Midbrain (tissue), 1 donor: ENCODE measurements around the gene CRAT.

Experiments used
- DNase-seq: peaks from one replicate; lab custom pipeline; 2025; lab: John Stamatoyannopoulos, UW

CRAT gene

GRCh38 chr9:129060991-129061390 lies 49.6 kb downstream of the CRAT start:
- DNase-seq = no peak

GRCh38 chr9:129059796-129060785 lies 50.5 kb downstream of the CRAT start:
- no peak for DNase-seq

- no peak for DNase-seq
These were observed 51.4 kb downstream of the CRAT start for GRCh38 chr9:129058965-129059795.

- DNase-seq = no peak
These were observed 56.3 kb downstream of the CRAT start for GRCh38 chr9:129054163-129054851.

- no peak for DNase-seq
These were observed 57.6 kb downstream of the CRAT start for GRCh38 chr9:129053020-129053419.

- no peak for DNase-seq
These were observed 58.0 kb downstream of the CRAT start for GRCh38 chr9:129052592-129052991.
